Spinal cord (tissue), 10 donors: ENCODE data around the gene NTM. TPM values are rescaled to one million over a fixed set of nuclear protein-coding genes. Genes with fewer than 3 reads are reported as not detected.

Experiments
- DNase-seq, 6 donors: peaks; one replicate each; pipeline versions ENCODE4 v3.0.0 to v3.0.0-alpha.2; 2013 to 2015; ENCODE audit warnings: low spot score in 6 of 6, low read depth in 4 of 6
- H3K27ac ChIP-seq: one replicate; pipeline ENCODE4 v1.5.1; 2013; ENCODE audit warnings: low read depth, low read length, control low read depth
- H3K27me3 ChIP-seq: one replicate; pipeline ENCODE4 v1.6.1; 2013; ENCODE audit warnings: low read length; ENCODE audit not compliant: control insufficient read depth, insufficient read depth
- H3K36me3 ChIP-seq: one replicate; pipeline ENCODE4 v1.6.1; 2013; ENCODE audit warnings: low read length; ENCODE audit not compliant: control insufficient read depth, insufficient read depth
- H3K4me1 ChIP-seq: one replicate; pipeline ENCODE4 v1.6.1; 2013; ENCODE audit warnings: low read length; ENCODE audit not compliant: control insufficient read depth, insufficient read depth
- H3K4me3 ChIP-seq: one replicate; pipeline ENCODE4 v1.5.1; 2013; ENCODE audit warnings: low read depth, low read length, control low read depth
- H3K9me3 ChIP-seq: one replicate; pipeline ENCODE4 v1.6.1; 2013; ENCODE audit warnings: low read length; ENCODE audit not compliant: control insufficient read depth, insufficient read depth
- WGBS: methylation state at CpG from one replicate; pipeline ENCODE4 v1.1.5; 2013; ENCODE audit warnings: missing lambda C conversion rate; ENCODE audit not compliant: insufficient coverage; 5-methylcytosine and 5-hydroxymethylcytosine counted together
- polyA plus RNA-seq, 2 donors: library from polyadenylated mRNA; unstranded; fragments of 120-200 nt; gene quantifications; one replicate each; pipeline ENCODE4 v1.2.1, GENCODE V29; 2013; ENCODE audit not compliant: insufficient read length in 2 of 2
- total RNA-seq, 2 donors: library from RNA; depleted of rRNA in 1 of 2; stranded (reverse); fragments of 120-200 nt in 1 of 2; fragments of >200 nt in 1 of 2; gene quantifications; one replicate each; pipeline versions ENCODE4 v1.2.3 to v1.2.4, GENCODE V29; 2013 to 2014
- donor health status: healthy.

The NTM gene
- total and polyA plus RNA-seq, 4 donors, result 69.3 to 181 (median 155) TPM

GRCh38 chr11:131658414-131658813 is 288.0 kb downstream of the NTM start:
- no peaks in the 10 kb centered on the region for H3K27me3 ChIP-seq
- H3K9me3 ChIP-seq, result no peaks in the 10 kb centered on the region
- no peak overlapping the region for H3K4me3 ChIP-seq
- H3K27ac ChIP-seq, result no peak overlapping the region
- H3K36me3 ChIP-seq, result no peaks in the 10 kb centered on the region
- 88% methylated on average over 15 of the region's 17 CpGs for WGBS
- peaks cover 46% of the 10 kb centered on the region for H3K4me1 ChIP-seq
- DNase-seq, result no peak

DNA sequence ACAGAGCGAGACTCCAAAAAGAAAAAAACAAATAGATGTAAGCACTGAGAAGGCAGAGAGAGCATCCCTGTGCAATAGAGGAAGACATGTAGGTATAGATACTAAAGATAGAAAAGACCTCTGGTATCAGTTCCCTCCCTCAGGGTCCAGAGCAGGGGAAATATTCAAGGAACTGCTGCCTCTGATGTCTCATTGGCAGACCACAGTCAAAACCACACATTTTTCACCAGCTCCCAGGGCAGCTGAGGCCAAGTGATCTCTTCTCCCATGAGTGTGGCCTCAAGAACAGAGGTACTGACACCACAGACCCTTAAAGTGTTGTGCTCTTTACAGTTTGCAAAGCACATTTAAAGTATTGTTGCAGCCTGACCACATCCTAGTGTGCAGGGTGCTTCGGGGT is 288.5 kb downstream of the NTM start:
- Histone ChIP-seq H3K4me1 (peaks cover 47% of the 10 kb centered on the region), H3K27me3 (no peaks in the 10 kb centered on the region), H3K9me3 (no peaks in the 10 kb centered on the region), H3K4me3 (no peak overlapping the region), H3K27ac (no peak overlapping the region), H3K36me3 (no peaks in the 10 kb centered on the region)
- 92% methylated on average over 2 of the region's 2 CpGs for WGBS
- no peak for DNase-seq

GRCh38 chr11:131659931-131660330 is 289.5 kb downstream of the NTM start:
- no peaks in the 10 kb centered on the region for H3K36me3 ChIP-seq
- 76% methylated on average over 11 of the region's 11 CpGs for WGBS
- no peaks in the 10 kb centered on the region for H3K27me3 ChIP-seq
- H3K27ac ChIP-seq, result no peak overlapping the region
- peaks cover 45% of the 10 kb centered on the region for H3K4me1 ChIP-seq
- H3K9me3 ChIP-seq, result no peaks in the 10 kb centered on the region
- H3K4me3 ChIP-seq, result no peak overlapping the region
- no peak for DNase-seq

- H3K36me3 ChIP-seq, result no peaks in the 10 kb centered on the region
- H3K9me3 ChIP-seq, result no peaks in the 10 kb centered on the region
- 90% methylated on average over 1 of the region's 3 CpGs for WGBS
- DNase-seq, result no peak
- peaks cover 41% of the 10 kb centered on the region for H3K4me1 ChIP-seq
- H3K27me3 ChIP-seq, result no peaks in the 10 kb centered on the region
- H3K4me3 ChIP-seq, result no peak overlapping the region
- H3K27ac ChIP-seq, result no peak overlapping the region
Measured at GRCh38 chr11:131661132-131661531, 290.7 kb downstream of the NTM start.

DNA sequence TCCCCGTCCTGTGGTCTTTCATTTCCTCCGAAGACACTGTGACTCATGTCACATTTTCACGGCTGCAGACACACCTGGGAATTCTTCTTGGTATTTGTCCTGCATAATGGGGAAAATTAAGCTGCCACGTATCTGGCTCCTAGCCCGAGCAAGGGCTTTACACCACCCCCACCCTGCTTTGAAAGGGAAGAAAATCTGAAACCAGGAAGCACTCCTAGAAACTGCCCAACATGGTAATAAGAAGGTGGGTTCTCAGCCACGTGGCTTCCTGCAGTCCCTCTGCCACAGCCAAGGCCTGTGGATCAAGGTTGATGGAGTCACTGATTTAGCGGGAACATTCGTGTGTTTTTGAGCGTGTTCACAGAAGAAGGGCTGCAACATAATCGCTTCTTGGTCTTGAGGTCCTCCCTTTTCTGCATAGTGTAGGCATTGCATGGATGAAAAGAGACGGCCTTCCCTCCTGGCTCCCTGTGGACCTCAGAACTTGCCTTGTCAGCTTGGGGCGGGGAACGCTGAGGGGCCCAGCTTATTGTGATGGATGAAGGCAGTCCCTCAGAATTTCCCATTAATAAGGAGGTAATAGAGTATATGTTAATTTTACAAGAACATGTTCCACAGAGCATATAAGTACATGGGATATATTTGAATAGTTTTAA is 292.0 kb downstream of the NTM start:
- Histone ChIP-seq H3K9me3 (no peaks in the 10 kb centered on the region), H3K27ac (peak overlapping the region; percentile 88), H3K27me3 (no peaks in the 10 kb centered on the region), H3K36me3 (no peaks in the 10 kb centered on the region), H3K4me3 (peak overlapping the region; percentile 33), H3K4me1 (peaks cover 36% of the 10 kb centered on the region)
- DNase-seq, result no peak
- 78% methylated on average over 8 of the region's 13 CpGs for WGBS

GRCh38 chr11:131662993-131663392 is 292.6 kb downstream of the NTM start:
- Histone ChIP-seq H3K9me3 (no peaks in the 10 kb centered on the region), H3K27me3 (no peaks in the 10 kb centered on the region), H3K4me1 (peaks cover 36% of the 10 kb centered on the region), H3K4me3 (peak overlapping the region; percentile 33), H3K27ac (peak overlapping the region; percentile 88), H3K36me3 (no peaks in the 10 kb centered on the region)
- DNase-seq, result no peak
- WGBS, result 85% methylated on average over 8 of the region's 9 CpGs

DNA sequence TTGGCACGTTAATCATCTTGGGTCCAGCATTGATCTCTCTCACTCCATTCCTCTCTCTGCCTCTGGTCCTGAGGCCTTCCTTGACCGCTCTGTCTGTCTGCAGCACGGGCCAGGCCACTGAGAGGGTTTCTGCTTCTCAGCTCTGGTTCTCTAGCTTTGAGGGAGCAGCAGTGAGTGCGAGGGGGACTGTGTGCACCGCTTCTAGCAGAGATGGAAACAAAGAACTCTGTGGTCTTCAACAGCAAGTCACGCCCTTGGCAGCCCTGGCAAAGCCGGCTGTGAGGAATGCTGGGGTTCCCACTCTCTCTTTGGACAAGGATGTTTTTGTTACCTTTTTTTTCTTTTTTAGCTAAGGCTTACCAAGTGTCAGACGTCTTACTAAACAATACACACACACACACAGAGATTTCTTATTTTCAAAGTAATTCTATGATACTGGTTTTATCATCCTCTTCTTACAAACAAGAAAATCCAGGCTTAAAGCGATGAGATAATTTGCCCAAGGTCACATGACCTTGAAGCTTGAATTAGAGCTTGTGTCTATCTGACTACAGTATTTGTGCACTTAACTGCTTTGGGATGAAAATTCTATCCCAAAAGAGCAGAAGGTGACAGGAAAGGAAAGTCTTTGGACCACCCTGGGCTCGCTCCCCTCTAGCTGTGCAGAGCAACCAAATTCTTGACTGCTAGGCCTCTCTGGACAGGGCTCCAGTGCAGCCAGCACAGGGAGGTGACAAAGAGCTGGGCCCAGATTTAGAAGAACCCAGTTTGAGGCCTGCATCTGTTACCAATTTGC is 293.2 kb downstream of the NTM start:
- Histone ChIP-seq H3K9me3 (no peaks in the 10 kb centered on the region), H3K36me3 (no peaks in the 10 kb centered on the region), H3K27me3 (no peaks in the 10 kb centered on the region), H3K4me3 (peak overlapping the region; percentile 33), H3K4me1 (peaks cover 36% of the 10 kb centered on the region), H3K27ac (peak overlapping the region; percentile 88)
- 68% methylated on average over 6 of the region's 10 CpGs for WGBS
- DNase-seq, result peak in 1 of 6 donors; percentile 65

DNA sequence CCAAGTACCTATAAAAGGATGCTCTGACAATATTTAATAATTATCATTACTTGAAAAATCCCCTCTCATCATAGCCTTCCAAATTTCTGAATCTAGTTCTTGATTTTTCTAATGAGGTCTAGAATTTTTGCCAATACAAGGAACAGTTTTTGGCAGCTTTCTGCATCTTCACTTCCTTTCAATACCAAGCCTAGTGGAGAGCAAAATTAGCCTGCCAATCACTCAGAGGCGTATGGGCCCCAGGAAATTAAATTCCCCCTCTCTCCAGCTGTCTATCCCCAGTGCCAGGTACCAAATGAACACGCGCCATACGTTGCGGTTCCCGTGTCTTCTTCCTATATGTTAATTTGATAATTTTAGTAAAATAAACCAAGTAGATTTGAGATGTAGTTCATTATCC is 293.9 kb downstream of the NTM start:
- Histone ChIP-seq H3K4me3 (no peak overlapping the region), H3K9me3 (no peaks in the 10 kb centered on the region), H3K4me1 (peaks cover 39% of the 10 kb centered on the region), H3K27ac (peak overlapping the region; percentile 88), H3K36me3 (no peaks in the 10 kb centered on the region), H3K27me3 (no peaks in the 10 kb centered on the region)
- 43% methylated on average over 1 of the region's 6 CpGs for WGBS
- peak in 1 of 6 donors; percentile 74 for DNase-seq

DNA sequence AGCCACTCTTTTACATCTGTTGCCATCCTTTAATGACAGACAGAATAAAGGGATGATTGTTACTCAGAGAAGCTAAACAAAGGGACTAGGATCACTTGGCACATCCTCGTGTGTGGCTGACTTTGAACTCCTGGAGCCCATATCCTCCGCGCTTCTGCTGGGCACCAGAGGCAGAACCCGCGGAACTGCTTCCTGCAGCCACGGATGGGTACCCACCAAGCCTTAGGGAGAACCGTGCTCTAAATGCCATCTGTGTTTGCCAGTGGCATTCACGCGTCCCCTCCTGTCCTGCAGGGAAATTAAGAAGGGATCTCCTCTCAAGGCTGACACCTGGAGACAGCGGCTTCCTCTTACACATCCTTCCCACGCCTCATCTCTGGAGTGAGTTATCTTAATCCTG is 294.4 kb downstream of the NTM start:
- no peaks in the 10 kb centered on the region for H3K36me3 ChIP-seq

More for the DNA sequence above, 294.4 kb downstream of the NTM start:
- Histone ChIP-seq H3K9me3 (no peaks in the 10 kb centered on the region), H3K4me1 (peaks cover 44% of the 10 kb centered on the region), H3K27me3 (no peaks in the 10 kb centered on the region), H3K4me3 (no peak overlapping the region), H3K27ac (peak overlapping the region; percentile 88)
- WGBS, result 61% methylated on average over 9 of the region's 11 CpGs
- DNase-seq, result peak in 1 of 6 donors; percentile 63
